Stimulated activated CD8-positive, alpha-beta memory T cell treated with anti-CD3 and anti-CD28 coated beads, Interleukin-7, amount 100 ng/mL, for 4 hours (primary cell): ENCODE data around the gene STARD13.

Experiments used
- DNase-seq, 2 donors: peaks; one replicate each; pipeline ENCODE4 v3.0.0-alpha.2; 2020; ENCODE audit warnings: low read depth in 2 of 2

The STARD13 gene, protein sequence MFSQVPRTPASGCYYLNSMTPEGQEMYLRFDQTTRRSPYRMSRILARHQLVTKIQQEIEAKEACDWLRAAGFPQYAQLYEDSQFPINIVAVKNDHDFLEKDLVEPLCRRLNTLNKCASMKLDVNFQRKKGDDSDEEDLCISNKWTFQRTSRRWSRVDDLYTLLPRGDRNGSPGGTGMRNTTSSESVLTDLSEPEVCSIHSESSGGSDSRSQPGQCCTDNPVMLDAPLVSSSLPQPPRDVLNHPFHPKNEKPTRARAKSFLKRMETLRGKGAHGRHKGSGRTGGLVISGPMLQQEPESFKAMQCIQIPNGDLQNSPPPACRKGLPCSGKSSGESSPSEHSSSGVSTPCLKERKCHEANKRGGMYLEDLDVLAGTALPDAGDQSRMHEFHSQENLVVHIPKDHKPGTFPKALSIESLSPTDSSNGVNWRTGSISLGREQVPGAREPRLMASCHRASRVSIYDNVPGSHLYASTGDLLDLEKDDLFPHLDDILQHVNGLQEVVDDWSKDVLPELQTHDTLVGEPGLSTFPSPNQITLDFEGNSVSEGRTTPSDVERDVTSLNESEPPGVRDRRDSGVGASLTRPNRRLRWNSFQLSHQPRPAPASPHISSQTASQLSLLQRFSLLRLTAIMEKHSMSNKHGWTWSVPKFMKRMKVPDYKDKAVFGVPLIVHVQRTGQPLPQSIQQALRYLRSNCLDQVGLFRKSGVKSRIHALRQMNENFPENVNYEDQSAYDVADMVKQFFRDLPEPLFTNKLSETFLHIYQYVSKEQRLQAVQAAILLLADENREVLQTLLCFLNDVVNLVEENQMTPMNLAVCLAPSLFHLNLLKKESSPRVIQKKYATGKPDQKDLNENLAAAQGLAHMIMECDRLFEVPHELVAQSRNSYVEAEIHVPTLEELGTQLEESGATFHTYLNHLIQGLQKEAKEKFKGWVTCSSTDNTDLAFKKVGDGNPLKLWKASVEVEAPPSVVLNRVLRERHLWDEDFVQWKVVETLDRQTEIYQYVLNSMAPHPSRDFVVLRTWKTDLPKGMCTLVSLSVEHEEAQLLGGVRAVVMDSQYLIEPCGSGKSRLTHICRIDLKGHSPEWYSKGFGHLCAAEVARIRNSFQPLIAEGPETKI

DNA sequence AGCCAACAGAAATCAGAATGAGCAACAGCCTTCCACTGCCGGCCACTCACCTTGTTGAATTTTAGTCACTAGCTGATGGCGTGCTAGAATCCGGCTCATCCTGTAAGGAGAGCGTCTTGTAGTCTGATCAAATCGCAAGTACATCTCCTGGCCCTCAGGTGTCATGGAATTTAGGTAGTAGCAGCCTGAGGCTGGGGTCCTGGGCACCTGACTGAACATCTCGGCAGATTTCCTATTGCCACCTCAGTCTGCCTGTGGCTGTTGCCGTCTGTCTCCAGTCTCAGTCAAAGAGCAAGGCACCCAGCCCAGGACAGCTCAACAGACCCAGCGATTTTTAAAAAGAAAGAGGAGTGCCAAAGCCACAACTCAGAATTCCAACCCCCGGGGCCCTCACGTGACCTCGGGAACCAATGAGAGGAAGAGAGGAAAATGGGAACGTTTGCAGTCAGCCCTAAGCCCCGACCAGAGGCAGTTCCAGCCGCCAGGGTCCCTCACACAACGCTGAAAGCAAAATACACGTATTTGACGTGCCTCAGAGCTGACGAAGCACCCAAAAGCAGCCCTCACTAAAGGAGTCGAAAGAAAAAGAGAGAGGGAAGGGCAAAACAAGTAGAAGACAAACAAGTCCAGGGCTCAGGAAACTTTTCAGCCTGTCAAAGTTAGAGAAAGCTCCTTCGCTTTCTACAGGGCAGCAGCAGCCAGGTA, at the start of gene STARD13:
Gene STARD13 (minus strand): TSS at position 336 of the 705 bp plus-strand sequence. CDS start 117 bp downstream, at position 219.
- no peak for DNase-seq

- DNase-seq: no peak
Observed at GRCh38 chr13:33334831-33335230, 49.3 kb upstream of the STARD13 start.

DNA sequence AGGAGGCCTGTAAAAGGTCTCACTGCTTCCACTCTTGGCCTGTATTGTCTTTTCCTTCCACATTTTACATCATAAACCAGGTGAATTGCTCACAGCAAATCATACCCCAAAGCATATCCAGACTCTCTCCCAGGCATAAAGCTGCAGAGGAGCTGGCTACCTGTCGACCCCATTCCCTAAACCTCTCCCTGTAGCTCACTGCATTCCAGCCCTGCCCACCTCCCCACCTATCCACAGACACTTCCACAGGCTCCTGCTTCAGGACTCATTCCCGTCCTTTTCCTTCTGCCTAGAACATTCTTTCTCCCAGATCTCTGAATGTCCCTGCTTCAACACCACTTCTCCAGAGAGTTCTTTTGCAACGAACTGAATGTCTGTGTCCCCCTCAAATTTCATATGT, 46.4 kb upstream of the STARD13 start:
- DNase-seq: no peak

DNA sequence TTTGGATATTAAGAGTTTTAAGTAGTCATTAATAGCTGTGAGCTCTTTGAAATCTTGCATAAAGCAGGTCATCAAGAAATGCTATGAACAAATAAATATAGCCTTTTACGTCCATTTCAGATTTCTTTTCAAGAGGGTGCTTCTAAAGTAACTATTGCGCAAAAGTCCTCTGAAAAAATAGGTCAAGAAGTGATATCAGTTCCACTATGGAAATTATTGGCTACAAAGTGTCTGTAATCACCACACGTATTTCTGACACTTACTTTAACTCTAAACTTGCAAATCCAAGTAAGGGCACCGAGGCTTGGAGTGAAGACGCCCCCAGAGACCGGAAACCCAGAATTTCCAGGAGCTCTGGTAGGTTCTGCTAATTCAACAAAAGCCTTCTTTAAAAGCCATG, 44.9 kb upstream of the STARD13 start:
- no peak for DNase-seq

GRCh38 chr13:33328701-33329100, 43.1 kb upstream of the STARD13 start:
- no peak for DNase-seq

- no peak for DNase-seq
Observed at GRCh38 chr13:33326723-33327122, 41.2 kb upstream of the STARD13 start.

DNA sequence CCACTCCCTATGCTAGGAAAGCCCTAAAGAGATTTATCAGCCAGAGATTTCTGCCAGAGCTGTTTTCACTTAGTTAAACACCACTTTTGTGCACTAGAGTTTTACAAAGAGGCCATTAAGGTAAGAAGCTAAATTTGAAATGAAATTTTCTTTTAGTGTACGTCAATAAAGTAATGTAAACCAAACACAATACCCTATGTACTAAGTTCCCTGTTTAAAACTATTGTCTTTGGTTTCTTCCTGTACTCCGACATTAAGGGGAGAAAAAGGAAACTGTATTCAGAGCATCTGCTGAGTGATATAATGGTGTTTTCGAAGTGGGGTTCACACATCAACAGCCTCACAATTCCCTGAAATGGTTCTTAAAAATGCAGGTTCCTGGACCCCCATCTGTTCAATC, 40.7 kb upstream of the STARD13 start:
- DNase-seq: no peak

DNA sequence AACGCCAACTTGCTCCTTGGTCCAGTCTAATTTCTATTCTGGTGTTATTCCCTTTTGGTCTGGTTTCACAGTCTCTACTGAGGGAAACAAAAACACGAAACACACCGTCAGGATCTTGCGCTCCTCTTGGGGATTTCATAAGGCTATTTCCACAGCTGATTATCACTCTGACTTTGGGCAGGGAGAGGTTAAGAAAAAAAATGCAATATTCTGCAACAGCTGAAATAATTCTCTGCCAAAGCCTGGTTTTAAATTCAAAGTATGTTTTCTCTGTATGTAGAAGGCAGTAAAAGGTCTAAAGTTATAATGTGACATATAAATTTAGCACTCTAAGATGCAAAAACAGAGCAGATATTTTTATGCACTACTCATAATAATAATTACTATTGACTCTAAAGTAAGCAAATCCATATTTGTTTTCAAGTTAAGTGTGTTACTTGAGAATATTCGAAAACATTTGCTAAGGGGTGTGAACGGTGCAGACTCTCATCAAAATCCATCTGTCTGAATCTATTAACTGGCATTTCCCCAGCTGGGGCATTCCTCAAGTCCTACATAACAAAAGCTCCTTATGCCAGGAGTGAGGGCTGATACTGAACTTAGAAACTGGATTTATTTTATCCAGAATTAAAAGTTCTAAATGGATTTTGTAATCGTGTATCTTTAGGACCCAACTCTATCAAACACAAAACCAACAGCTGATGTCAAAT, 38.4 kb upstream of the STARD13 start:
- DNase-seq: no peak

- no peak for DNase-seq
Observed at GRCh38 chr13:33322965-33323668, 37.6 kb upstream of the STARD13 start.

- no peak for DNase-seq
Observed at GRCh38 chr13:33322543-33322809, 36.9 kb upstream of the STARD13 start.

DNA sequence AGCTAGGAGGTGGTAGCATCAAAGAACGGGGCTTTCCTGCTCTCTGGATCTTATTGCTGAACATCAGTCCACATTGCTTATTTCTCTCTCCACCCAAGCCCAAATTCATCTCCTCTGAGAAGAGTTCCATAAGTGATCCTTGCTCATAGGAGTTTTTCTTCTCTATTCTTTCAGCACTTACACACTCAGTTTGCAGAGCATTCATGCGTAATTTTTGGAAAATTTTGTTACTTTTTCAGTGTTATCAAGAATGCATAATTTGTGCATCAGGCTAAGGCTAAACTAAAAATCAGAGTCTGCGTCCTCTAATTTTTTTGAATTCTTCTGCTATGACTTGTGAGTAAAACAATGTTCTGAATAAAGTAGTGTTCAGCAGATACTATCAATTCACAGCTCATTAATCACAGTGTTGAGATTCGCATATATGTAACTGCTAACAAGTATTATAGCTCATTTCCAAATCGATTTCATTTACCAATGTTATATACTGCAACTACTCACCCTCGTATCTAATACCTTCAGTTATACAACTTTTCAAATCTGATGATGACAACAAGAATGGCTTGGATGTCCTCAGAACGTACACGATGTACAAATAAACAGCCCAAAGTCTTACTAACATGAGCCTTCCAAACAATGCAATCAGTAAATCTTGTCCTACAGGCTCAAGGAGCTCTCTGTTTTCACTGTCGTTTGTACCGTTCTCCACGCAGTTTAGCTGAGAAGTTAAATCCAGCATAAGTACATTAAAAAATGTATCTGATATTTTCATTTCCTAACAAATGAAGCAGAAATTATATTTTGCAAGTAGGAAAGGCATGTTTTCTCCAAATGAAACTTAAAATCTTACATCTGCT, 36.4 kb upstream of the STARD13 start:
- no peak for DNase-seq

DNA sequence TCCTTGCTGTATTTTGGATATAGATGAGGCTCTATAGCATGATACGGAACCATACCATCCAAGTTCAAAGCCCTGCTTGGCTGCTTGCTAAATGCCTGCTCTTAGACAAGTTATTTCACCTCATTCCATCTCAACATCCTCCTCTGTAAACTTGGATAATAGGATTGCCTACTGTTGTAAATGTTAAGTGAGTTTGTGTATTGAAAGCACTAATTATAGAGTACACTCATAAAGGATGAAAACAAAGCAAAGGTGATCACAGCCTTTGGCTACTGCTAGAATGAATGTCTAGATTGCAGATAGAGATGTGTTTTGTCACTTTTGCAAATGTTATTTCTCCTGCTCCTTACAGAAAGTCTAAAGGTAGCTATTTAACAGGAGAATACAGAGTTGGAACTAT, 34.3 kb upstream of the STARD13 start:
- DNase-seq: no peak

DNA sequence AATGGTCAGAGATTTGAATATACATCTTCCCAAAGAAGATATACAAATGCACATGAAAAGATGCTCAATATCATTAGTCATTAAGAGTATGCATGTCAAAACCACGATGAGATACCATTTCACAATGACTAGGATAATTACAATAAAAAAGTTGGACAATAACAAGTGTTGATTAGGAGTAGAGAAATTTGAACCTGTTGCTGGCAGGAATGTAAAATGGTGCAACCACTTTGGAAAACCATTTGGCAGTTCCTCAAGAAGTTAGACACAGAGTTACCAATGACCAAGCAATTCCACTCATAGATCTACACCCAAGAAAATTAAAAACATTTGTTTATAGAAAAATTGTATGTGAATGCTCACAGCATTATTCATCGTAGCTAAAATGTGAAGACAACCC, 33.2 kb upstream of the STARD13 start:
- no peak for DNase-seq

GRCh38 chr13:33318037-33318436, 32.5 kb upstream of the STARD13 start:
- no peak for DNase-seq

GRCh38 chr13:33316890-33317289, 31.3 kb upstream of the STARD13 start:
- no peak for DNase-seq

DNA sequence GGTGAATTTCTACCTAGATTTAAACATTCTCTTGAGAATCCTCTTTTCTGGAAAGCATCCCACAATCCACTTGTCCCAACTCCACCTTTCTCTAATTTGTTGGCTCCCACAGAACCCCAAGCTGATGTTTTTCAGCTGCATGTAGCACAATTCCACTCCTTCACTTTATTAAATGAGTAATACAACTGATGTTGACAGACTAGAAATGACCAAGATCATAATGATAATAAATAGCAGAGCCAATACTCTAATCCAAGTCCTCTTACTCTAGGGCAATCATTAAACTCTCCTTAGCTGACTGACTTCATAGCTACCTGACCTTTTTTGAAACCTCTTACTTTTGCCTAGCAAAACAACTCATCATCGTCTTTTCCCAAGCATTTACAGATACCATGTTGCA, 27.9 kb upstream of the STARD13 start:
- DNase-seq: no peak

DNA sequence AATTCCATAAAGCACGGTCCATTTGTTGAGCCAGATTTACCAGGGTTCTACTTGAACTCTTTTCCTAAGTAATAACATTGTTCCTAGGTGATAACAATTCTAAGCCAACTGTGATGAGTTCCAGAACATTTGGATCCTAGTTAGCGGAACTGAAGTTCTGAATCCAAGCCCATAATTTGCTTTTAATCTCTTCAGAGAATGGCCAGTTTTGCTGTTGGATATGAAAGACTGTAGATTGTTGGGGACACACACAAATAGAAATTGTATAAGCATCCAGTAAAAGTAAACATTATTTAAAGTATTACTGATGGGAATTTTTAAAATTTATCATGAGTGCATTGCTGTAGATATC, 27.3 kb upstream of the STARD13 start:
- DNase-seq: no peak

GRCh38 chr13:33312150-33312860, 26.8 kb upstream of the STARD13 start:
- DNase-seq: no peak

DNA sequence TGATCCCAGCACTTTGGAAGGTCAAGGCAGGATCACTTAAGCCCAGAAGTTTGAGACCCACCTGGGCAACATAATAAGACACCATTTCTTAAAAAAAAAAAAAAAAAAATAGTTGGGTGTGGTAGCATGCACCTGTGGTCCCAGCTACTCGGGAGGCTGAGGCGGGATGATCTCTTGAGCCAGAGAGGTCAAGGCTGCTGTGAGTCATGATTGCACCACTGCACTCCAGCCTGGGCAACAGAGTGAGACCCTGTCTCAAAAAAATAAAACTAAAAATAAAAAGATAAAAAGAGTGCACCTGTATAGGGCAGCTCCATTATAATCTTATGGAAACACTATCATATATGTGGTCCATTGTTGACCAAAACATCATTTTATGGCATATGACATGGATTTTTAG, 25.5 kb upstream of the STARD13 start:
- DNase-seq: no peak
